ENCODE data around the gene RSRC1.

The RSRC1 gene

DNA sequence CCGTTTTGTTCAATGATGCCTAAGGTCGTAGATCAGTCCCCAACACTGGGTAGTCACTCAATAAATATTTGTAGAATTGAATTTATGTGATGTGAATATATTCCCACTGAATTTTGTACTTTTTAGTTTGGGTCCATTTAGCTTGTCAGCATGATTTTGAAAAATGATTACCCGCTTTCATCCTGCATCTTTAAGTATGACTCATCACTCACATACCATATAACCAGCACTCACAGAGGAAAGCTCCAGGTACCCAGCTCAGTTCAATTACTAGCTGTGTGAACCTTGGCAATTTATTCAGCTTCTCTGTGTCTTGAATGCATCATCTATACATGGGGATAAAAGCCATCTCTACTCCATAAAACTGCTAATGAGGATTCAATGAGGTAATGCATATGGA is 458.9 kb downstream of the RSRC1 start:
- FAIRE-seq (no peak), DNase-seq (ENCODE audit: insufficient read length, low spot score) (no peak)

DNA sequence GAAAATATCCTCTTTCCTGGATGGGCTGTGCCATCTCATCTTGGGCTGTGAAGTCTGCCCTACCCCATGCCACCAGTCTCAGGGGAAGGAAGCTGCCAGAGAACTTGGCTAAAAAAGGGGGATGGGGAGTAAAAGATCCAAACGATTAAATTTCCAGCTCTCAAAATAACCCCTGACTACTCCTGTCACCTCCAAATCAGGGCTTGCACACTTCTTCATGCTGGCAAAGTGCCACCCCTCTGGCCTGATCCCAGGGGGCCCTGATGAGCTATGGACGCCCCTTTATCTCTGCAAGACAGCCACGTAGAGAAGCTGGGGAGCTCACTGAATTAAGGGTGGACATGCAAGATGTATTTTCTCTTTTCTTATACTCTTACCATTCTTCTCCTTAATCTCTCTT is 459.9 kb downstream of the RSRC1 start:
- no peak for FAIRE-seq
- no peak for DNase-seq (ENCODE audit: insufficient read length, low spot score)

DNA sequence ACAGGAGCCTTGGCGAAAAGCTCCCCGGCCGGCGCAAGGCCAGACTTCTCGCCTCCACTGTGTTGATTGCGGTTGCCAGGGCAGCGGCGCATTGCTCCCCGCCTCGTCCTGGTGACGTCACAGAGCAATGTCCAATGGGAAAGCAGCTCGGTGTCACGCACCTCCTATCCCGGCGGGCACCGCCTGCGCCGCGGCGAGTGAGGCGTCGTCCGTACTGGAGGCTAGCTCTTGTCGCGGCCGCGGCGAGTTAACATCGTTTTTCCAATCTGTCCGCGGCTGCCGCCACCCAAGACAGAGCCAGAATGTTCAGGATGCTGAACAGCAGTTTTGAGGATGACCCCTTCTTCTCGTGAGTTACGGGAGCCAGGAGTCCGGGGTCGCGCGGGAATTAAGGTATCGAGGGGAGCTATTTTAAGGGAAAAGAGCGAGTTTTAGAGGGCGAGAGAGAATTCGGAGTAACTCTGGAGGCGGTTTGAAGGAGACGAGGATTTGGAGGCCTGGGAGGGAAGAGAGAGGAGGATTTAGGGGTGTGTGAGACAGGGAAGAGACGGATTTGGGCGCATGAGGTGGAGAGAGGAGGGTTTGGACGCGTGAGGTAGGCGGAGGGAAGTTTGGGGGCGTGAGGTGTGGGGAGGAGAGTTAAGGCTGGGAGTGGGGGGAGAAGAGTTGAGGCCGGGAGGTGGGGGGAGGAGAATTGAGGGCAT is 461.3 kb downstream of the RSRC1 start, which contains the start of gene MLF1:
TSS of gene MLF1 (plus strand) at position 196 of the 704 bp plus-strand sequence. CDS start at position 303, 107 bp downstream.
- DNase-seq (ENCODE audit: insufficient read length, low spot score) (peak; percentile 82), FAIRE-seq (peak; percentile 90)

DNA sequence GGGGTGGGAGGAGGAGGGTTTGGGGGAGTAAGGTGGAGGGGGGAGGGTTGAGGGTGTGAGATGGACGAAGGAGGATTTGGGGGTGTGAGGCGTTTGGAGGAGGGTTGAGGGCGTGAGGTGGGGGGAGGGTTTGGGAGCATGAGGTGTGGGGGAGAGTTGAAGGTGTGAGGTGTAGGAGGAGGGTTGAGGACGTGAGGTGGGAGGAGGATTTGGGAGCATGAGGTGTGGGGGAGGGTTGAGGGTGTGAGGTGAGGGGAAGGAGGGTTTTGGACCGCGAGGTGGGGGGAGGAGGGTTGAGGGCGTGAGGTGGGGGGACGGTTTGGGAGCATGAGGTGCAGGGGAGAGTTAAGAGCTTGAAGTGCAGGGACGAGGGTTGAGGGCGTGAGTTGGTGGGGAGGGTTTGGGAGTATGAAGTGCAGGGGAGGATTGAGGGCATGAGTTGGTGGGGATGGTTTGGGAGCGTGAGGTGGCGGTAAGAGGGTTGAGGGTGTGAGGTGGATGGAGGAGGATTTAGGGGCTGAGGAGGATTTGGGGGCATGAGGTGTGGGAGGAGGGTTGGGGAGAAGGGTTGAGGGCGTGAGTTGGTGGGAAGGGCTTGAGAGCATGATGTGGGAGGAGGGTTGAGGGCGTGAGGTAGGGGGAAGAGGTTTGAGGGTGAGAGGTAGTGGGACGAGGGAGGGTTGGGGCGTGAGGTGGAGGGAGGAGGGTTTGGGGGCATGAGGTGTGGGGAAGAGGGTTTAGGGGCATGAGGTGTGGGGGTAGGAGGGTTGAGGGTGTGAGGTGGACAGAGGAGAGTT is 462.3 kb downstream of the RSRC1 start:
- FAIRE-seq = no peak
- no peak for DNase-seq (ENCODE audit: insufficient read length, low spot score)

DNA sequence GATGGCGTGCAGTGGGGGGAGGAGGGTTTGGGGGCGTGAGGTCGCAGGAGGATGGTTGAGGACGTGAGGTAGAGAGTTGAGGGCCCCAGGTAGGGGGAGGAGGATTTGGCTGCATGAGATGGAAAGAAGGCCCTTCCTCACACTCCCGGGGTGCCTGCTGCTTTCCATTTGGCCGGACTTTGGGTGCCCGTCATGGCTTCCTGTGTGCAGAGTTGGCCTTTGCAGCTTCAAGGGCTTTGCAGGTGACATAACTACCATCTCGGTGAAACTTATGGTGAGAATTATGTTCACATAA is 462.8 kb downstream of the RSRC1 start:
- FAIRE-seq (no peak), DNase-seq (ENCODE audit: insufficient read length, low spot score) (no peak)

DNA sequence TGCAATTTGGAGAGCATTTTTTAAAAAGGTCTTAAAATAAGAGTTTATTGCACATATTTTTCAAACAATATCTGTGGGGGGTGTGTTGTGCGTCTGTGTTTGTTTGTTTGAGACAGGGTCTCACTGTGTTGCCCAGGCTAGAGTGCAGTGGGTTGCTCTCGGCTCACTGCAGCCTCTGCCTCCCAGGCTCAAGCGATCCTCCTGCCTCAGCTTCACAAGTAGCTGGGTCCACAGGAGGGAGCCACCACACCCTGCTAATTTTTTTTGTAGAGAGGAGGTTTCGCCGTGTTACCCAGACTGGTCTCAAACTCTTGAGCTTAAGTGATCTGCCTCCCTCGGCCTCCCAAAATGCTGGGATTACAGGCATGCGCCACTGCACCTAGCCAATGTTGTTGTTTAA is 463.8 kb downstream of the RSRC1 start:
- FAIRE-seq (no peak), DNase-seq (ENCODE audit: insufficient read length, low spot score) (no peak)

DNA sequence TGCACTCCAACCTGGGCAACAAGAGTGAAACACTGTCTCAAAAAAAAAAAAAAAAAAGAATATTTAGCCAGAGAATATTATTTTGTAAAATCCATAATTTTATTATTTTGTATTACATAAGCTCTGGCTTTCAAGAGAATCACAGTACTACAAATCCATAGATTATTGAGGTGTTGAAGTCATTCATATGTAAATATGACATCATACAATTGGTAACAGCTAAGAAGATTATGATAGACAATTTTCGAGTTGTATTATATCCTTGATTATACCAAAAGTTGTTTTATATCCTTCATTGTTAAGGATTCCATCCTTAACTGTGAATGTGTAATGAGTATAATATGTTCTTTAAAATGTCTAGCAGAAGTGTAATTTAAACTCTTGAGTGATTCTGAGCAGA is 464.8 kb downstream of the RSRC1 start:
- no peak for DNase-seq (ENCODE audit: insufficient read length, low spot score)
- FAIRE-seq = no peak

DNA sequence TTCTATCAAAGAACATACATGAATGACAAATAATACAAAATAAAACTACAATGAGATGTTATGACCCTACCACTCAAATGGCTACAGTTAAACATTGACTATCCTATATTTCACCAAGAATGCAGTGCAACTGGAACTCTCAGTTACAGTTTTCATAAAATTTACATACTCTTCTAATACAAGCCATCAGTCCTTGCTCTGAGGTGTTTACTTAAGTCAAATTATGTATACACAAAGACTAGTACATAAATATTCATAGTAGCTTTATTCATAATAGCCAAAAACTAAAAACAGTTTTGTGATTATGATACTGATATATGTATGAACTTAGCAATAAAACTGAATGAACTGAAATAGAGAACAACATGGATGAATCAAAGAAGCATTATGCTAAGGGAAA is 480.3 kb downstream of the RSRC1 start:
- DNase-seq (ENCODE audit: insufficient read length, low spot score) = no peak
- no peak for FAIRE-seq
